ENCODE results near the gene LUC7L.
A peak's percentile ranks its signal among the peaks of the same experiment; 100 is the strongest.
"Not testable (repeated sequence)": the region's sequence is repeated elsewhere in the genome, so short reads cannot be mapped to it uniquely, and the experiment has no call there.

LUC7L gene

DNA sequence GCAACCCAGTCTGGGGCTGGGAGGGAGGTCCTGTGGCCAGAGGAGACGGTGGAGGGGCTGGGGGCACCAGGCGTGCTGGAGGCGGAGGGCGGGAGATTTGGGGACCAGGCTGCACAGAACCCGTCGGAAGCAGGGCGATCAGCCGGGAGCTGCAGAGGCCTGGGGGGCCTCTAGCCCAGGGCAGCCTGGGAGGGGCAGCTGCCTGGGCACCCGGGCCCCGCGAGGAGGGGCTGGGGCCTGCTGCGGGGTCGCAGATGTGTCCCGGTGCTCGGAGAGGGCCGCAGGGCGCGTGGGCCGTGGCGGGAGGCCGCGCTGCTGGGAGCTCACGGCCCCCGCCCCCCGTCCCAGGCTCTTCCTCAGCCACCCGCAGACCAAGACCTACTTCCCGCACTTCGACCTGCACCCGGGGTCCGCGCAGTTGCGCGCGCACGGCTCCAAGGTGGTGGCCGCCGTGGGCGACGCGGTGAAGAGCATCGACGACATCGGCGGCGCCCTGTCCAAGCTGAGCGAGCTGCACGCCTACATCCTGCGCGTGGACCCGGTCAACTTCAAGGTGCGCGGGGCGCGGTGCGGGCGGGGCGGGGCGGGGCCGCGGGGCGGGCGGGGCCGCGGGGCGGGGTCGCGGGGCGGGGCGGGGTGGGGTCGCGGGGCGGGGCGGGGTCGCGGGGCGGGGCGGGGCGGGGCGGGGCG is 65.0 kb downstream of the LUC7L start:
- DNase-seq: not testable (repeated sequence)

GRCh38 chr16:163696-164095 is 65.6 kb downstream of the LUC7L start:
- DNase-seq: not testable (repeated sequence)

GRCh38 chr16:163139-163538 is 66.1 kb downstream of the LUC7L start:
- DNase-seq: not testable (repeated sequence)

DNA sequence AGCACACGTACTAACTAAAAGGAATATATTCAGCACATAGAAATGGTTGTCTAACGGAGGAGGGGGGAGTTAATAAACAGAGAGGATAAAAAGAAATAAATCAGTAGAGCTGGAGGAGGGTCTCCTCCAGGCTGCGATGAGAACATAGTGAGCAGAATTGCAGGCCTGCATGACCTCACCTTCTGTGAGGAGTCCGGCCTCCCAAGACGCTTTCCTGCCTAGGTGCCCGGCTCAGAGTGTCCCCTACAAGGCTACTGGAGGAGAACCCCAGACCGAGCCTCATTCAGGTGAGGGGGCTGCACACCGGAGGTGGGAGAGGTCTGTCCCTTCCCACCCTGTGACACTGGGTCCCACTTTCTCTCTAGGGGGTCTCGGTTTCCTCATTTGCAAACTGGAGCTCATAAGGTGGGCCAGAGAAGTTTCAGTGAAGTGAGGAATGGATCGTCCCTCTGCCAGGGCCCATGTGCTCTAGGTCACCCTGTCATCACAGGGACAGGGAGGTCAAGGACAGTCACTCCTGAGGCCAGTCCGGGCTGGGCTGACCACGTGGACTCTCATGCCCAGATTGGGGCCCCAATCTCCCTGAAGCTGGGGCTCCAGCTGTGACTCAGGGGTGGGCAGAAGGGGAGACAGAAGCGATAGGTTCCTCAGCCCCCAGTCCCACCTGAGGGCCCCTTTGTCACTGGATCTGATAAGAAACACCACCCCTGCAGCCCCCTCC is 66.8 kb downstream of the LUC7L start:
- DNase-seq: no peak

GRCh38 chr16:160691-161190 is 68.5 kb downstream of the LUC7L start:
- no peak for DNase-seq

DNA sequence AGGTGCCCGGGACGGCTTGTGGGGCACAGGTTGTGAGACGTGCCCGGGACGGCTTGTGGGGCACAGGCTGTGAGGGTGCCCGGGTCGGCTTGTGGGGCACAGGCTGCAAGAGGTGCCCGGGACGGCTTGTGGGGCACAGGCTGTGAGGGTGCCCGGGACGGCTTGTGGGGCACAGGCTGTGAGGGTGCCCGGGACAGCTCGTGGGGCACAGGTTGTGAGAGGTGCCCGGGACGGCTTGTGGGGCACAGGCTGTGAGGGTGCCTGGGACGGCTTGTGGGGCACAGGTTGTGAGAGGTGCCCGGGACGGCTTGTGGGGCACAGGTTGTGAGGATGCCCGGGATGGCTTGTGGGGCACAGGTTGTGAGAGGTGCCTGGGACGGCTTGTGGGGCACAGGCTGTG is 69.0 kb downstream of the LUC7L start:
- DNase-seq: not testable (repeated sequence)

- no peak for DNase-seq
Measured at GRCh38 chr16:159136-159849, 70.0 kb downstream of the LUC7L start.

- DNase-seq: no peak
Measured at GRCh38 chr16:155031-155398, 74.2 kb downstream of the LUC7L start.

- peak; percentile 43 for DNase-seq
Measured at GRCh38 chr16:154217-155030, 74.8 kb downstream of the LUC7L start.

GRCh38 chr16:153550-154216 is 75.6 kb downstream of the LUC7L start:
- not testable (repeated sequence) for DNase-seq

GRCh38 chr16:153129-153521 is 76.1 kb downstream of the LUC7L start:
- DNase-seq: not testable (repeated sequence)

DNA sequence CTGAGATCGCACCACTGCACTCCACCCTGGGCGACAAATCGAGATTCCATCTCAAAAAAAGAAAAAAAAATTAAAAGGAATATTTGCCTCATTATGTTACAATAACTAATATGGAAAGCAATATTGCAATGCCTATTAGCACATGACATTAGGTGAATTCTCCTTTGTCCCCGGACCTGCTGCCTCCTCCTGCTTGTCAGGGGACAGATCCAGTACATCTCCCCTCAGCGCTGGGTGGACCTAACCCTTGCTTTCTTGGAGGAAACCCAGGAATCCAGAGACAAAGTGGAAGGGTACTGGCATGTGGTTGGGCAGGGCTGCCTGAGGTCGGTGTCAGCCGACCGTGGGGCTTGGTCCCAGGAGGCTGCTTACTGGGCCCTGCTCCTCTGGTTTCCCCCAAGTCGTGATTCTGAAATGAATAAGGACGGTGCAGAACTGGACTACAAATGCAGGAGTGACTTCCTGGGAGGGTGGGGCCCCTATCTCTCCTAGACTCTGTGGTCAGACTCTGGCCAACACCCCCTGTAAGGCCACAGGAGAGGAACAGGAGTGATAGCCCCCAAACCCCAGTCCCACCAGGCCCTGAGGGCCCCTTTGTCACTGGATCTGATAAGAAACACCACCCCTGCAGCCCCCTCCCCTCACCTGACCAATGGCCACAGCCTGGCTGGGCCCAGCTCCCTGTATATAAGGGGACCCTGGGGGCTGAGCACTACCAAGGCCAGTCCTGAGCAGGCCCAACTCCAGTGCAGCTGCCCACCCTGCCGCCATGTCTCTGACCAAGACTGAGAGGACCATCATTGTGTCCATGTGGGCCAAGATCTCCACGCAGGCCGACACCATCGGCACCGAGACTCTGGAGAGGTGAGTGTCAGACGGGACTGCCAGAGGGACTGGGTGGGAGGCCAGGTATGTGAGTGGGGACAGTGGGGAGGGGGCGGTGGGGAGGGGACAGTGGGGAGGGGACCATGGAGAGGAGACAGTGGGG is 76.8 kb downstream of the LUC7L start, which contains the start of gene HBZ:
Gene HBZ, plus strand, starts transcription at position 504 of the 988 bp plus-strand sequence. Its CDS starts 266 bp downstream, at position 770.
- no peak for DNase-seq

- no peak for DNase-seq
Measured at GRCh38 chr16:149024-149660, 80.1 kb downstream of the LUC7L start.

GRCh38 chr16:146646-147045 is 82.6 kb downstream of the LUC7L start:
- no peak for DNase-seq

DNA sequence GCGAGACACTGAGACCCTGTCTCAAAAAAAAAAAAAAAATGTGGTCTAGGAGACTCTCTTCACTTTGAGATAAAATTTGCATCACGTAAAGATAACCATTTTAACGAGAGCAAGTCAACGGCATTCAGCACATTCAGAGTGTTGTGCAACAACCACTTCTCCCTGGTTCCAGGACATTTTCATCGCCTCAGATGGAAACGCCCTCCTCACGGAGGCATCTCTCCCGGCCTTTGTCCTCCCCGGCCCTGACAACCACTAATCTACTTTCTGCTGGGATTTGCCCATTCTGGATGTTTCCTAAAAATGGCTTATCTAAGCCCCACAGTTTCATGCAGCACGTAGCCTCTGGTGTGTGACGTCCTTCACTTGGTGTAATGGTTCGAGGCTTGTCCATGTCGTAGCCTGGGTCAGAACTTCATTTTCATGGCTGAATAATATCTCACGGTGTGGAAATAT is 84.4 kb downstream of the LUC7L start:
- no peak for DNase-seq

GRCh38 chr16:143456-143855 is 85.8 kb downstream of the LUC7L start:
- DNase-seq: no peak

GRCh38 chr16:143047-143446 is 86.2 kb downstream of the LUC7L start:
- DNase-seq: no peak

- DNase-seq: no peak
Measured at GRCh38 chr16:142405-142967, 86.8 kb downstream of the LUC7L start.

- DNase-seq: no peak
Measured at GRCh38 chr16:140175-140857, 88.9 kb downstream of the LUC7L start.

Data from stimulated activated CD8-positive, alpha-beta memory T cell treated with anti-CD3 and anti-CD28 coated beads, Interleukin-4, amount 100 ng/mL, for 48 hours (primary cell).